Calu3 (cell line): ENCODE results near the gene TRIM68. TPM values are rescaled to one million over a fixed set of nuclear protein-coding genes. Genes with fewer than 3 reads are reported as not detected.

Experiments
- BruUV-seq: library from RNA; stranded (reverse); fragments of 400-500 nt; replicated peaks from 2 replicates; lab custom pipeline; 2021; lab: Mats Ljungman, UMichigan
- CTCF ChIA-PET: fragments of 300-600 bp; sonication (Branson Sonifier 250); formaldehyde crosslinking; loops from one replicate; lab custom pipeline; 2022; ENCODE audit warnings: antibody characterized with exemption; lab: Charles Lee
- DNase-seq: peaks from one replicate; pipeline ENCODE4 v3.0.0; 2022
- H3K27ac Mint-ChIP-seq: one replicate; pipeline ENCODE4 v1.8.0; 2022; ENCODE audit warnings: mixed read lengths; ENCODE audit not compliant: unreplicated experiment
- H3K27me3 Mint-ChIP-seq: one replicate; pipeline ENCODE4 v1.8.0; 2022; ENCODE audit warnings: mixed read lengths; ENCODE audit not compliant: unreplicated experiment
- H3K36me3 Mint-ChIP-seq: one replicate; pipeline ENCODE4 v1.8.0; 2022; ENCODE audit warnings: mild to moderate bottlenecking, moderate library complexity, mixed read lengths; ENCODE audit not compliant: insufficient read depth, unreplicated experiment
- H3K4me1 Mint-ChIP-seq: one replicate; pipeline ENCODE4 v1.8.0; 2022; ENCODE audit warnings: mild to moderate bottlenecking, low read depth, mixed read lengths; ENCODE audit not compliant: unreplicated experiment
- H3K4me3 Mint-ChIP-seq: one replicate; pipeline ENCODE4 v1.8.0; 2022; ENCODE audit warnings: mild to moderate bottlenecking, low read depth, moderate library complexity, mixed read lengths; ENCODE audit not compliant: unreplicated experiment
- H3K9me3 Mint-ChIP-seq: one replicate; pipeline ENCODE4 v1.8.0; 2022; ENCODE audit warnings: low read depth, mixed read lengths; ENCODE audit not compliant: unreplicated experiment
- intact Hi-C: fragments of 100-400 bp; cut with micrococcal nuclease; formaldehyde crosslinking; loops from one replicate; pipeline ENCODE4 v1.10.0; 2022; ENCODE audit not compliant: unreplicated experiment
- total RNA-seq: library from RNA; stranded (reverse); gene quantifications from 2 replicates; pipeline ENCODE4 v1.2.3, GENCODE V29; 2022
- TF ChIP-seq, protein P1 (sequence below): fragments of 200-600 bp; IDR thresholded peaks from one replicate; pipeline ENCODE4 v1.8.0; 2022; ENCODE audit warnings: antibody characterized with exemption; ENCODE audit not compliant: unreplicated experiment

Gene TRIM68
- total RNA-seq, 1 experiment from 2014 or later, result 14.5 TPM

DNA sequence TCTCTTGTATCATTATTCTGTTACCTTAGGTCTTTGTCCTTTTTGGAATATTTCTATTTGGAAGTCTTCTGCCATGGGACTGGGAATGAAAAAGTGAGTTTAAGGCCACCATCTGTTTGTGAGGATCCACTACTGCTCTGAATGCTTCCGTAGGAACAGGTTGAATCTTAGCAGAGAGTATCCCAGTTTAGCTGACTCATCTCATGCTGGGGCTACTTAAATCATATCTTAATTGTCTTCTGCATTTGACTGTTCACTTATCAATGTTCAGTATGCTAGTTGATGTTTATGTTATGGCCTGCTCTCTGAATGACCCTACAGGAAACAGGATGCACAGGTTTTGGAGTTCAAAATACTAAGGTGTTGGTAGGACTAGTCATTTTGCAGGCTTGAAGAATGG lies 27.9 kb downstream of the TRIM68 start:
- no TSS peak for BruUV-seq
- CTCF ChIA-PET, result no interaction called here
- peaks cover 53% of the 10 kb centered on the region for H3K27me3 Mint-ChIP-seq
- H3K36me3 Mint-ChIP-seq, result no peaks in the 10 kb centered on the region
- intact Hi-C loops, result no loop called here
- H3K4me3 Mint-ChIP-seq, result no peak overlapping the region
- H3K9me3 Mint-ChIP-seq, result no peaks in the 10 kb centered on the region
- H3K27ac Mint-ChIP-seq, result no peak overlapping the region
- TF ChIP-seq, protein P1, sequence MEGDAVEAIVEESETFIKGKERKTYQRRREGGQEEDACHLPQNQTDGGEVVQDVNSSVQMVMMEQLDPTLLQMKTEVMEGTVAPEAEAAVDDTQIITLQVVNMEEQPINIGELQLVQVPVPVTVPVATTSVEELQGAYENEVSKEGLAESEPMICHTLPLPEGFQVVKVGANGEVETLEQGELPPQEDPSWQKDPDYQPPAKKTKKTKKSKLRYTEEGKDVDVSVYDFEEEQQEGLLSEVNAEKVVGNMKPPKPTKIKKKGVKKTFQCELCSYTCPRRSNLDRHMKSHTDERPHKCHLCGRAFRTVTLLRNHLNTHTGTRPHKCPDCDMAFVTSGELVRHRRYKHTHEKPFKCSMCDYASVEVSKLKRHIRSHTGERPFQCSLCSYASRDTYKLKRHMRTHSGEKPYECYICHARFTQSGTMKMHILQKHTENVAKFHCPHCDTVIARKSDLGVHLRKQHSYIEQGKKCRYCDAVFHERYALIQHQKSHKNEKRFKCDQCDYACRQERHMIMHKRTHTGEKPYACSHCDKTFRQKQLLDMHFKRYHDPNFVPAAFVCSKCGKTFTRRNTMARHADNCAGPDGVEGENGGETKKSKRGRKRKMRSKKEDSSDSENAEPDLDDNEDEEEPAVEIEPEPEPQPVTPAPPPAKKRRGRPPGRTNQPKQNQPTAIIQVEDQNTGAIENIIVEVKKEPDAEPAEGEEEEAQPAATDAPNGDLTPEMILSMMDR, result no peak
- no peak for DNase-seq
- no peaks in the 10 kb centered on the region for H3K4me1 Mint-ChIP-seq

DNA sequence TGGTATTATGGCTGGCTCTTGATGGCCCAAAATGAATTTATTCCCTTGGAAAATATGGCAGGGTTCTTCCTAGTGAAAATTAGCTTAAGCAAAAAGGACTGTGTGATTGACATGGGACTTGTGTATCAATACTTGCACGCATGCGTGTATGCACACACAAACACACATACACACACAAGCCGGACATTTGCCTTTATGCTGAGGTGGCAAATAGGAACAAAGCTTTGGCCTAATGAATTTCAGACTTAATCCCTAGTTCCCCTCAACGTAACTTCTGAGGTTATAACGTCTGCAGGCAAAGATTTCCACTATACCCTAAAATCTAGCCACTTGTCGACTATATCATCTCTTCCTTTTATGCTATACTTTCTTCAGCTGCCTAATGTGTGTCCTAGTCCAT lies 29.4 kb downstream of the TRIM68 start:
- H3K4me1 Mint-ChIP-seq, result no peaks in the 10 kb centered on the region
- TF ChIP-seq, protein P1, result no peak
- no TSS peak for BruUV-seq
- no peak overlapping the region for H3K4me3 Mint-ChIP-seq
- intact Hi-C loops, result no loop called here
- CTCF ChIA-PET, result no interaction called here
- H3K27ac Mint-ChIP-seq, result no peak overlapping the region
- no peak for DNase-seq
- peaks cover 50% of the 10 kb centered on the region for H3K27me3 Mint-ChIP-seq
- H3K36me3 Mint-ChIP-seq, result no peaks in the 10 kb centered on the region
- H3K9me3 Mint-ChIP-seq, result no peaks in the 10 kb centered on the region

DNA sequence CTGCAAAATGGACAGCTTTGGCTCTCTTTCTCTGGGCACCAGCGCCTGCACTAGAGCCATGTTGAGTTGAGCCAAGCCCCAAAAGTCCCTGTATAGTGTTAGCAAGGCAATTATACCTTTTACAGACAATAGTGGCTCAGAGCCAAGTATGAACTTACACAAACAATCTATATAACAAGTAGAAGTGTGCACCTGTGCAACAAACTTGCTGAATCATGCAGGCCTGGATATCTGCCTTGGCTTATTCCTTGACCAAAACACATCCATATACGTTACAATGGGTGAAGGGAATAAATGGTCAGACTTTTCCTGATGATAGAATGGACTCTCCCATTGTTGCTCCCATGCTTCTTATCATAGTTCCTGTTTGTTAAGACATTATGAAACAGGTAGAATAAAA lies 30.3 kb downstream of the TRIM68 start:
- no peak overlapping the region for H3K4me3 Mint-ChIP-seq
- no peaks in the 10 kb centered on the region for H3K4me1 Mint-ChIP-seq
- no peaks in the 10 kb centered on the region for H3K9me3 Mint-ChIP-seq
- H3K27ac Mint-ChIP-seq, result no peak overlapping the region
- H3K36me3 Mint-ChIP-seq, result no peaks in the 10 kb centered on the region
- DNase-seq, result no peak
- intact Hi-C loops, result no loop called here
- no TSS peak for BruUV-seq
- CTCF ChIA-PET, result no interaction called here
- peaks cover 44% of the 10 kb centered on the region for H3K27me3 Mint-ChIP-seq
- TF ChIP-seq, protein P1, result no peak

DNA sequence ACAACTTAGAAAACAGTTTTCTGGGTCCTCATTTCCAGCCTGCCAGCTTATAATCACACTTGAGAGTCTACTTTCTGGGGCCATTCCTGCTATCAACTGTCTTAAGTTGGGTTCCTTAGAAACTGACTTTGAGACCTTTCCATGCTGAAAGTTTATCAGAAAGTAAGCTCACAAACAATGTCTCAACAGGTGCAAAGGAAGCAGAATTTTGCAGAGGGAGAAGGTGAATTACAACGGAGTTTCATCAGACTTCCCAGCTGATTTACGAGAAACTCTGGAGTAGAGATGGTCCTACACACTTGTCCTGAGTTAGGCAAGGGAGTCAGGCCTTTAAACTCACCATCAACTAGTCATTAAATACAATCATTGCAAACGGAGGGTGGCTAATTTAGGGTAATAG lies 31.2 kb downstream of the TRIM68 start:
- Mint-ChIP-seq H3K27me3 (peaks cover 44% of the 10 kb centered on the region), H3K4me1 (no peaks in the 10 kb centered on the region), H3K27ac (no peak overlapping the region), H3K9me3 (no peaks in the 10 kb centered on the region), H3K4me3 (no peak overlapping the region), H3K36me3 (no peaks in the 10 kb centered on the region)
- TF ChIP-seq, protein P1, result no peak
- CTCF ChIA-PET, result interaction anchor here (0.6 kb wide), 1 partner anchor 196 kb away, joined by 3 read pairs; no protein-coding TSS in a partner anchor
- intact Hi-C loops, result no loop called here
- BruUV-seq, result no TSS peak
- DNase-seq, result no peak
